ENCODE measurements around the gene PRTFDC1. TPM values are rescaled to one million over a fixed set of nuclear protein-coding genes. Genes with fewer than 3 reads are reported as not detected.

PRTFDC1 gene
- total and polyA plus RNA-seq, 2 of the 8 experiments (the other 6 are each of a cell fraction or from before 2014, with no cell fraction given): 5.9 to 6.6 TPM

DNA sequence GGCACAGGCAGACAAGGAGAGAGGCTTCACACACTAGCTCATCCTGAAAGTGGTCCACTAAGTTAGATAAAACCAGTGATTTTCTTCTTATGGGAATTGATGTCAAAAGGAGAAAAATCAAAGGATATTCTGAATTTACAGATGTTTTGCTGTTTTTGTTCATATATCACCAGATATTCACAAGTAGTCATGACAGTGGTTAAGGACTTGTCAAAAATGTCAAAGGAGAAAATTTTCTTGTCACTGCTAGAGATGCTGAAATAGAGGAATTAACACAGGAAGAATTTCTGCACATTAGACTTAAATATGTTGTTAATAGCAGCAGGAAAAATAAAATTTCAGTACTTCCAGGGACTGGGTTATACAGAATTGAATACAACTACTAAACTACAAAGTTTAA, 78.3 kb downstream of the PRTFDC1 start:
- TF ChIP-seq JUND (IDR thresholded peaks at IDR 0.05; ENCODE audit: low read length) (no peak), TEAD4 (IDR thresholded peaks at IDR 0.05; ENCODE audit: low read depth, low read length) (no peak), FOSL1 (IDR thresholded peaks at IDR 0.05; ENCODE audit: insufficient read depth, low read depth, low read length) (no peak), SAP30 (IDR thresholded peaks at IDR 0.05; ENCODE audit: insufficient read depth, insufficient replicate concordance, low read length) (no peak), POLR2A (IDR thresholded peaks at IDR 0.05; ENCODE audit: control extremely low read depth in 1 of 2, low read depth in 2 of 2, low read length in 2 of 2) (no peak), HDAC2 (IDR thresholded peaks at IDR 0.05; ENCODE audit: borderline replicate concordance in 1 of 2, low read depth in 2 of 2, low read length in 2 of 2) (no peak), GABPA (IDR thresholded peaks at IDR 0.05; ENCODE audit: borderline replicate concordance, insufficient read depth, low read length) (no peak)
- Histone ChIP-seq H3K23ac (ENCODE audit: insufficient read length) (no peak overlapping the region), H2AFZ (ENCODE audit: low read length) (no peak overlapping the region), H3K56ac (replicated peaks; ENCODE audit: insufficient read length, low read depth, low read length) (no peak overlapping the region), H3K14ac (ENCODE audit: insufficient read length) (no peak overlapping the region), H2BK12ac (ENCODE audit: low read depth, low read length) (0 out of 2 replicates have a peak overlapping the region, but pooled peaks have one; percentile 17), H3K27me3 (replicated peaks in 1 of 4; ENCODE audit: control insufficient read depth in 3 of 4, extremely low read depth in 1 of 4, insufficient read depth in 3 of 4, low read length in 3 of 4) (no peaks in the 10 kb centered on the region), H2BK5ac (ENCODE audit: low read depth, low read length) (no peak overlapping the region), H3K9ac (replicated peaks in 1 of 4; ENCODE audit: extremely low read depth in 1 of 4, low read depth in 3 of 4, low read length in 3 of 4) (no peak overlapping the region), H4K5ac (ENCODE audit: insufficient read length, low read depth, low read length) (no peak overlapping the region), H3K4ac (replicated peaks; ENCODE audit: insufficient read length, low read depth, low read length) (no peak overlapping the region), H3K9me3 (ENCODE audit: insufficient read depth in 2 of 2, low read depth in 1 of 2, low read length in 1 of 2) (0 out of 4 replicates have a peak, but pooled peaks cover 0 to 3% of the 10 kb centered on the region in 2 experiments), H3K23me2 (ENCODE audit: low read depth, low read length) (no peaks in the 10 kb centered on the region), H3K4me1 (replicated peaks in 1 of 4; ENCODE audit: control insufficient read depth in 3 of 4, insufficient read depth in 4 of 4, low read length in 3 of 4) (0 out of 7 replicates have a peak, but pooled peaks cover 0 to 2% (median 0%) of the 10 kb centered on the region in 4 experiments), H3K27ac (ENCODE audit: low read depth, low read length) (no peak overlapping the region), H4K91ac (replicated peaks; ENCODE audit: insufficient read length, low read length) (no peak overlapping the region), H2AK5ac (ENCODE audit: low read depth, low read length) (no peak overlapping the region), H3K4me3 (ENCODE audit: extremely low read depth in 1 of 4, insufficient read depth in 2 of 4, low read depth in 3 of 4, low read length in 4 of 4) (no peak overlapping the region), H3K4me2 (ENCODE audit: insufficient read depth in 1 of 2, low read depth in 2 of 2, low read length in 2 of 2) (no peak overlapping the region), H3K36me3 (ENCODE audit: control insufficient read depth in 2 of 4, insufficient read depth in 4 of 4, low read length in 3 of 4) (no peaks in the 10 kb centered on the region), H2BK20ac (ENCODE audit: low read length) (no peak overlapping the region), H3K79me1 (ENCODE audit: low read depth, low read length) (no peaks in the 10 kb centered on the region), H2BK120ac (replicated peaks; ENCODE audit: low read depth, low read length) (no peak overlapping the region), H3K79me2 (ENCODE audit: control insufficient read depth in 1 of 2, insufficient read depth in 2 of 2, low read length in 2 of 2) (no peaks in the 10 kb centered on the region), H3K18ac (ENCODE audit: extremely low read depth, low read length) (no peak overlapping the region), H4K20me1 (replicated peaks in 1 of 2; ENCODE audit: control insufficient read depth in 1 of 2, insufficient read depth in 2 of 2, low read length in 2 of 2) (no peaks in the 10 kb centered on the region), H2BK15ac (ENCODE audit: low read length) (no peak overlapping the region), H4K8ac (ENCODE audit: extremely low read depth, insufficient read depth, low read length) (no peak overlapping the region)
- FAIRE-seq: no peak
- CTCF ChIA-PET (ENCODE audit: partially characterized antibody): interaction anchor here (1.8 kb wide), 1 partner anchor 11 kb away, joined by 4 read pairs; no protein-coding TSS in a partner anchor
- POLR2A ChIA-PET (ENCODE audit: partially characterized antibody): no interaction called here
- no peak for DNase-seq (ENCODE audit: low read depth in 1 of 2, low spot score in 2 of 2)

Measured in H1 (cell line).